Panc1 (cell line): Measurements from ENCODE around the gene CCDC178. TPM values are rescaled to one million over a fixed set of nuclear protein-coding genes. Genes with fewer than 3 reads are reported as not detected.
"Not testable (repeated sequence)": the region's sequence is repeated elsewhere in the genome, so short reads cannot be mapped to it uniquely, and the experiment has no call there.

Experiments used
- ATAC-seq: fragments of 200-7000 bp; cut with Tn5 transposase; 2 replicates; pipeline ENCODE4 v1.9.1; 2020; ENCODE audit warnings: mild to moderate bottlenecking, moderate library complexity
- BruUV-seq: library from RNA; stranded (reverse); fragments of 400-500 nt; replicated peaks from 2 replicates; lab custom pipeline; 2021; lab: Mats Ljungman, UMichigan
- CTCF ChIA-PET: fragments of 300-600 bp; sonication (Branson Sonifier 250); formaldehyde crosslinking; loops from one replicate; lab custom pipeline; 2022; ENCODE audit warnings: antibody characterized with exemption; lab: Charles Lee
- POLR2A ChIA-PET: fragments of 300-600 bp; sonication (Branson Sonifier 250); formaldehyde crosslinking; loops from one replicate; lab custom pipeline; 2022; ENCODE audit warnings: antibody characterized with exemption; lab: Charles Lee
- DNase-seq: peaks from one replicate; pipeline ENCODE4 v3.0.0-alpha.2; 2010; ENCODE audit warnings: low read depth, low spot score
- H3K27ac ChIP-seq: 2 replicates; pipeline ENCODE4 v1.5.1; 2011; ENCODE audit warnings: mild to moderate bottlenecking, low read length, inconsistent platforms
- H3K27me3 ChIP-seq: fragments of 200-500 bp; sonication (Bioruptor generic); 2 replicates; pipeline ENCODE4 v1.6.0; 2014; ENCODE audit warnings: low read length, inconsistent platforms; ENCODE audit not compliant: control insufficient read depth, insufficient read depth
- H3K36me3 ChIP-seq: fragments of 200-500 bp; sonication (Bioruptor generic); 2 replicates; pipeline ENCODE4 v1.5.1; 2014; ENCODE audit warnings: inconsistent platforms, mild to moderate bottlenecking, low read length, moderate library complexity; ENCODE audit not compliant: control insufficient read depth, insufficient read depth
- H3K4me1 ChIP-seq: 2 replicates; pipeline ENCODE4 v1.5.1; 2011; ENCODE audit warnings: inconsistent platforms, mild to moderate bottlenecking, low read length, moderate library complexity; ENCODE audit not compliant: control insufficient read depth, insufficient read depth
- H3K4me3 ChIP-seq, 2 experiments: 2 replicates each; pipeline ENCODE4 v1.5.1; 2011 to 2012; ENCODE audit warnings: low read depth in 2 of 2, low read length in 2 of 2, mild to moderate bottlenecking in 2 of 2, inconsistent platforms in 1 of 2, moderate library complexity in 1 of 2
- H3K9me3 ChIP-seq: fragments of 200-500 bp; sonication (Bioruptor generic); 2 replicates; pipeline ENCODE4 v1.5.1; 2014; ENCODE audit warnings: low read depth, mild to moderate bottlenecking, inconsistent platforms, low read length, moderate library complexity; ENCODE audit not compliant: control insufficient read depth, insufficient read depth
- POLR2AphosphoS5 ChIP-seq: IDR thresholded peaks from 2 replicates; pipeline ENCODE4 v1.6.1; 2012; ENCODE audit warnings: mild to moderate bottlenecking, low read depth, low read length, moderate library complexity
- REST ChIP-seq, 2 experiments: IDR thresholded peaks; 2 replicates each; pipeline ENCODE4 v1.6.1; 2011 to 2012; ENCODE audit warnings: low read depth in 2 of 2, control low read depth in 1 of 2, low read length in 1 of 2, mild to moderate bottlenecking in 1 of 2, moderate library complexity in 1 of 2; ENCODE audit not compliant: insufficient read depth in 1 of 2
- SIN3A ChIP-seq: IDR thresholded peaks from 2 replicates; pipeline ENCODE4 v1.6.1; 2012; ENCODE audit warnings: low read depth, mild to moderate bottlenecking, low read length, moderate library complexity, borderline replicate concordance; ENCODE audit not compliant: insufficient read depth
- TCF7L2 ChIP-seq: IDR thresholded peaks from 2 replicates; pipeline ENCODE4 v1.6.1; 2011; ENCODE audit warnings: mild to moderate bottlenecking, low read depth, low read length, inconsistent platforms
- in situ Hi-C: cut with HindIII; loops from 2 replicates; pipeline ENCODE4 v1.10.0; 2016; ENCODE audit warnings: low sequenced_read_pairs, low pct_unique_long_range_greater_than_20kb
- intact Hi-C: fragments of 100-400 bp; cut with micrococcal nuclease; formaldehyde crosslinking; loops from one replicate; pipeline ENCODE4 v1.10.0; 2022; ENCODE audit not compliant: unreplicated experiment
- total RNA-seq: library from RNA; stranded (reverse); gene quantifications from one replicate; pipeline ENCODE4 v1.2.1, GENCODE V29; 2021; ENCODE audit not compliant: unreplicated experiment
- TF ChIP-seq, protein P1 (sequence below): fragments of 450-650 bp; IDR thresholded peaks from 2 replicates; pipeline ENCODE4 v1.5.1; 2017; ENCODE audit warnings: mild to moderate bottlenecking

Gene CCDC178
- total RNA-seq, 1 experiment from 2014 or later, result not detected

- BruUV-seq, result no TSS peak
- Histone ChIP-seq H3K27me3 (no peaks in the 10 kb centered on the region), H3K9me3 (no peaks in the 10 kb centered on the region), H3K27ac (no peak overlapping the region), H3K36me3 (no peaks in the 10 kb centered on the region), H3K4me1 (no peaks in the 10 kb centered on the region), H3K4me3 (no peak overlapping the region)
- ChIA-PET POLR2A (no interaction called here), CTCF (no interaction called here)
- in situ Hi-C loops (no loop called here), intact Hi-C loops (no loop called here)
- DNase-seq (no peak), ATAC-seq (no peak)
- TF ChIP-seq POLR2AphosphoS5 (no peak), REST (IDR thresholded peaks at IDR 0.05; ENCODE audit: insufficient read depth in 1 of 2, low read depth in 2 of 2, low read length in 1 of 2) (no peak), TCF7L2 (no peak), SIN3A (no peak)
- TF ChIP-seq, protein P1, sequence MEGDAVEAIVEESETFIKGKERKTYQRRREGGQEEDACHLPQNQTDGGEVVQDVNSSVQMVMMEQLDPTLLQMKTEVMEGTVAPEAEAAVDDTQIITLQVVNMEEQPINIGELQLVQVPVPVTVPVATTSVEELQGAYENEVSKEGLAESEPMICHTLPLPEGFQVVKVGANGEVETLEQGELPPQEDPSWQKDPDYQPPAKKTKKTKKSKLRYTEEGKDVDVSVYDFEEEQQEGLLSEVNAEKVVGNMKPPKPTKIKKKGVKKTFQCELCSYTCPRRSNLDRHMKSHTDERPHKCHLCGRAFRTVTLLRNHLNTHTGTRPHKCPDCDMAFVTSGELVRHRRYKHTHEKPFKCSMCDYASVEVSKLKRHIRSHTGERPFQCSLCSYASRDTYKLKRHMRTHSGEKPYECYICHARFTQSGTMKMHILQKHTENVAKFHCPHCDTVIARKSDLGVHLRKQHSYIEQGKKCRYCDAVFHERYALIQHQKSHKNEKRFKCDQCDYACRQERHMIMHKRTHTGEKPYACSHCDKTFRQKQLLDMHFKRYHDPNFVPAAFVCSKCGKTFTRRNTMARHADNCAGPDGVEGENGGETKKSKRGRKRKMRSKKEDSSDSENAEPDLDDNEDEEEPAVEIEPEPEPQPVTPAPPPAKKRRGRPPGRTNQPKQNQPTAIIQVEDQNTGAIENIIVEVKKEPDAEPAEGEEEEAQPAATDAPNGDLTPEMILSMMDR, result no peak
Measured at GRCh38 chr18:33355263-33355662, 85.3 kb downstream of the CCDC178 start.

DNA sequence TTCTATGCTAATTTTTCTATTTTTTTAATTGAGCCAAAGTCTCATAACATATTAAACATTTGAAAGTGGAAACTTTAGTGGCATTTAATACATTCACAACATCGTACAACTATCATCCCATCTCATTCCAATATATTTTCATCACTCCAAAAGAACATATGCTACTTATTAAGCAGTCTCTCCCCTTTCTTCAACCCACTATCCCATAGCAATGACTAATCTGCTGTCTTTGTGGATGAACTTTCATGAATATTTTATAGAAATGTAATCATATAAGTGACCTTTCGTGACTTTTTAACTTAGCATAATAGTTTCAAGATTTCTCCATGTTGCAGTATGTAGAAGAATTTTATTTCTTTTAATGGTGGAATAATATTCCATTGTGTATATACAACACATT is 90.3 kb downstream of the CCDC178 start:
- H3K4me1 ChIP-seq, result no peaks in the 10 kb centered on the region
- no peaks in the 10 kb centered on the region for H3K9me3 ChIP-seq
- in situ Hi-C loops (no loop called here), intact Hi-C loops (no loop called here)
- no peak for DNase-seq
- CTCF ChIA-PET, result no interaction called here
- no peak overlapping the region for H3K4me3 ChIP-seq
- H3K27ac ChIP-seq, result no peak overlapping the region
- ATAC-seq, result no peak
- BruUV-seq, result no TSS peak
- TF ChIP-seq POLR2AphosphoS5, result no peak
- no peak for TF ChIP-seq TCF7L2
- TF ChIP-seq, protein P1, result no peak
- no peak for TF ChIP-seq SIN3A
- TF ChIP-seq REST (IDR thresholded peaks at IDR 0.05; ENCODE audit: insufficient read depth in 1 of 2, low read depth in 2 of 2, low read length in 1 of 2), result no peak
- POLR2A ChIA-PET, result no interaction called here
- no peaks in the 10 kb centered on the region for H3K27me3 ChIP-seq
- no peaks in the 10 kb centered on the region for H3K36me3 ChIP-seq

GRCh38 chr18:33339733-33340132 is 100.8 kb downstream of the CCDC178 start:
- intact Hi-C loops, H3K27me3 ChIP-seq, CTCF ChIA-PET, H3K27ac ChIP-seq, in situ Hi-C loops, H3K9me3 ChIP-seq, ATAC-seq, H3K4me3 ChIP-seq, H3K36me3 ChIP-seq, H3K4me1 ChIP-seq, BruUV-seq, DNase-seq, POLR2A ChIA-PET: not testable (repeated sequence)
